WTC11 (cell line): ENCODE data around the gene DAAM2. TPM values are rescaled to one million over a fixed set of nuclear protein-coding genes. Genes with fewer than 3 reads are reported as not detected.

Experiments
- ATAC-seq: fragments of 200-7000 bp; cut with Tn5 transposase; 2 replicates; pipeline ENCODE4 v1.10.0; 2021; ENCODE audit warnings: mild to moderate bottlenecking, moderate library complexity
- CTCF ChIA-PET: fragments of 300-600 bp; sonication (Branson Sonifier 250); formaldehyde crosslinking; loops from one replicate; lab custom pipeline; 2021; ENCODE audit warnings: antibody characterized with exemption; lab: Charles Lee
- POLR2A ChIA-PET: fragments of 350-600 bp; sonication (Branson Sonifier 250); formaldehyde crosslinking; loops from one replicate; lab custom pipeline; 2021; ENCODE audit warnings: antibody characterized with exemption; lab: Charles Lee
- DNase-seq: peaks from one replicate; pipeline ENCODE4 v3.0.0; 2021; ENCODE audit warnings: low spot score
- H3K27ac Mint-ChIP-seq: 2 replicates; pipeline ENCODE4 v1.8.0; 2021; ENCODE audit warnings: mixed read lengths
- H3K27me3 Mint-ChIP-seq: 2 replicates; pipeline ENCODE4 v1.8.0; 2021; ENCODE audit warnings: low read depth, mild to moderate bottlenecking, moderate library complexity, mixed read lengths
- H3K36me3 Mint-ChIP-seq: 2 replicates; pipeline ENCODE4 v1.8.0; 2021; ENCODE audit warnings: mixed read lengths
- H3K4me1 Mint-ChIP-seq: 2 replicates; pipeline ENCODE4 v1.8.0; 2022; ENCODE audit warnings: mixed read lengths
- H3K4me3 Mint-ChIP-seq: 2 replicates; pipeline ENCODE4 v1.8.0; 2021; ENCODE audit warnings: mild to moderate bottlenecking, moderate library complexity, mixed read lengths
- H3K9me3 Mint-ChIP-seq: 2 replicates; pipeline ENCODE4 v1.8.0; 2021; ENCODE audit warnings: mixed read lengths
- CBFB ChIP-seq: sonication (generic); formaldehyde crosslinking; IDR thresholded peaks from 2 replicates; pipeline ENCODE4 v1.8.1; 2022; ENCODE audit warnings: mild to moderate bottlenecking, low read depth, missing genetic modification reagents
- CREB1 ChIP-seq: sonication (generic); formaldehyde crosslinking; IDR thresholded peaks from 2 replicates; pipeline ENCODE4 v1.8.0; 2023; ENCODE audit warnings: mild to moderate bottlenecking, missing genetic modification reagents
- NFE2L1 ChIP-seq: sonication (generic); formaldehyde crosslinking; IDR thresholded peaks from 2 replicates; pipeline ENCODE4 v1.8.1; 2023; ENCODE audit warnings: missing genetic modification reagents
- NR2C2 ChIP-seq: sonication (generic); formaldehyde crosslinking; IDR thresholded peaks from 2 replicates; pipeline ENCODE4 v1.8.0; 2022; ENCODE audit warnings: mild to moderate bottlenecking, missing genetic modification reagents
- OVOL2 ChIP-seq: fragments of 250-450 bp; sonication (Bioruptor Pico); IDR thresholded peaks from 2 replicates; pipeline ENCODE4 v1.9.0; 2021; ENCODE audit warnings: mild to moderate bottlenecking, borderline replicate concordance
- RORB ChIP-seq: fragments of 250-450 bp; sonication (Bioruptor Pico); IDR thresholded peaks from 2 replicates; pipeline ENCODE4 v1.9.0; 2021; ENCODE audit warnings: mild to moderate bottlenecking
- SMAD4 ChIP-seq: sonication (generic); formaldehyde crosslinking; IDR thresholded peaks from 2 replicates; pipeline ENCODE4 v1.8.0; 2022; ENCODE audit warnings: mild to moderate bottlenecking, missing genetic modification reagents
- ZNF263 ChIP-seq: sonication (generic); formaldehyde crosslinking; IDR thresholded peaks from 2 replicates; pipeline ENCODE4 v1.8.1; 2022; ENCODE audit warnings: low read depth, mild to moderate bottlenecking, moderate library complexity, missing genetic modification reagents
- ZNF396 ChIP-seq: fragments of 250-450 bp; sonication (Bioruptor Pico); IDR thresholded peaks from 2 replicates; pipeline ENCODE4 v1.8.0; 2021; ENCODE audit warnings: mild to moderate bottlenecking, moderate library complexity, borderline replicate concordance
- ZNF423 ChIP-seq: fragments of 250-450 bp; sonication (Bioruptor Pico); IDR thresholded peaks from 2 replicates; pipeline ENCODE4 v2.1.2; 2022; ENCODE audit warnings: mild to moderate bottlenecking, moderate library complexity
- total RNA-seq: library from RNA; stranded (reverse); gene quantifications from 3 replicates; pipeline ENCODE4 v1.2.3, GENCODE V29; 2021
- TF ChIP-seq, protein P1 (sequence below): sonication (generic); formaldehyde crosslinking; IDR thresholded peaks from 2 replicates; pipeline ENCODE4 v1.8.0; 2022; ENCODE audit warnings: mild to moderate bottlenecking, missing genetic modification reagents
- TF ChIP-seq, protein P2 (sequence below): sonication (generic); formaldehyde crosslinking; IDR thresholded peaks from 2 replicates; pipeline ENCODE4 v1.8.1; 2023; ENCODE audit warnings: mild to moderate bottlenecking, missing genetic modification reagents, borderline replicate concordance
- TF ChIP-seq, protein P3 (sequence below): sonication (generic); formaldehyde crosslinking; conservative IDR thresholded peaks from 2 replicates; pipeline ENCODE4 v1.8.1; 2023; ENCODE audit warnings: mild to moderate bottlenecking, low read depth, missing genetic modification reagents, moderate library complexity
- TF ChIP-seq, protein P4 (sequence below): fragments of 250-450 bp; sonication (Bioruptor Pico); IDR thresholded peaks from 2 replicates; pipeline ENCODE4 v1.9.0; 2021; ENCODE audit warnings: mild to moderate bottlenecking

The DAAM2 gene
- total RNA-seq, 1 experiment from 2014 or later = 2.0 TPM

DNA sequence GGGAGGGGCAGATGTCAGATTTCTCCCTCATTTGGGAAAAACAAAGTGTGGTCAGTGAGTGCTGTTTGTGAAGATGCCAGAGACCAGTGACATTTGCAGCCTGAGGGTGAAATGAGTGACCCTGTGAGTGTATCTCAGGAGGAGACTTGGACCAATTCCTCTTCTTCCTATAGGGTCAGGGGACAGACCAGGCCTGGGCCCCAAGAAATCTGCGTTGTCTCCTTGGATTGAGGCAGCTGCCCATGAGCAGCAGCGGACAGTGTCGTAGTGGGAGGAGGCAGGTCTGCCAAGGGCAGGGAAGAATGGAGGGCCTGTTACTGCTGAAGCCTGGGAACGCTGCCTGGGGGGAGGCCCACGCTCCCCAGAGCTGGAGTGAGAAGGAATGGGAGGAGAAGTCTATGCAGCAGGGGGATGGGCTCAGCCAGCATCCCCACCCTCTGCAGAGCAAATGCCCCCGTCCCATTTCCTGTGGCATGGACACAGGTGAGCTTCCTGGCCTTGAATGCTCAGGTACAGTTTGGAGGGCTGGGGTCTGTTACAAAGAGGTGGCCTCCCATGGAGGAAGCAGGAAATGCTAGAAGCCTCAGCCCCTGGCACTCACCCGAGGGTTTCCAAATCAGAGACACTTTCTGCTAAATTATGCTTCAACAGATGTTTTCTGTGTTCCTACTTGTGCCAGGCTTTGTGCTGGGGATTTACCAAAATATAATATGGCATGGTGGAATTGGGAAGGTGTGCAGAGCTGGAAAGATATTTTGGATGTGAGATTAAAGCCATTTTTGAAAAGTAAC lies 29.8 kb downstream of the DAAM2 start:
- Mint-ChIP-seq H3K36me3 (no peaks in the 10 kb centered on the region), H3K4me3 (no peak overlapping the region), H3K9me3 (no peaks in the 10 kb centered on the region), H3K4me1 (peaks cover 41% of the 10 kb centered on the region), H3K27ac (peak overlapping the region; percentile 31; the same call in 1 of the 2 replicates), H3K27me3 (peaks cover 16% of the 10 kb centered on the region)
- ChIA-PET POLR2A (interaction anchor here (0.6 kb wide), 1 partner anchor 61 kb away, joined by 3 read pairs; no protein-coding TSS in a partner anchor), CTCF (interaction anchor here (0.8 to 1.0 kb wide), 3 partner anchors 30 to 460 kb away, joined by 3 to 4 read pairs (median 3); no protein-coding TSS in a partner anchor)
- DNase-seq (no peak), ATAC-seq (peak; percentile 62)
- TF ChIP-seq, protein P1, sequence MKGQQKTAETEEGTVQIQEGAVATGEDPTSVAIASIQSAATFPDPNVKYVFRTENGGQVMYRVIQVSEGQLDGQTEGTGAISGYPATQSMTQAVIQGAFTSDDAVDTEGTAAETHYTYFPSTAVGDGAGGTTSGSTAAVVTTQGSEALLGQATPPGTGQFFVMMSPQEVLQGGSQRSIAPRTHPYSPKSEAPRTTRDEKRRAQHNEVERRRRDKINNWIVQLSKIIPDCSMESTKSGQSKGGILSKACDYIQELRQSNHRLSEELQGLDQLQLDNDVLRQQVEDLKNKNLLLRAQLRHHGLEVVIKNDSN (CRISPR knock-in tag) = no peak
- TF ChIP-seq ZNF263 (CRISPR knock-in tag) (no peak), RORB (CRISPR knock-in tag) (no peak), ZNF423 (no peak), OVOL2 (no peak), SMAD4 (CRISPR knock-in tag) (no peak)
- TF ChIP-seq, protein P2, sequence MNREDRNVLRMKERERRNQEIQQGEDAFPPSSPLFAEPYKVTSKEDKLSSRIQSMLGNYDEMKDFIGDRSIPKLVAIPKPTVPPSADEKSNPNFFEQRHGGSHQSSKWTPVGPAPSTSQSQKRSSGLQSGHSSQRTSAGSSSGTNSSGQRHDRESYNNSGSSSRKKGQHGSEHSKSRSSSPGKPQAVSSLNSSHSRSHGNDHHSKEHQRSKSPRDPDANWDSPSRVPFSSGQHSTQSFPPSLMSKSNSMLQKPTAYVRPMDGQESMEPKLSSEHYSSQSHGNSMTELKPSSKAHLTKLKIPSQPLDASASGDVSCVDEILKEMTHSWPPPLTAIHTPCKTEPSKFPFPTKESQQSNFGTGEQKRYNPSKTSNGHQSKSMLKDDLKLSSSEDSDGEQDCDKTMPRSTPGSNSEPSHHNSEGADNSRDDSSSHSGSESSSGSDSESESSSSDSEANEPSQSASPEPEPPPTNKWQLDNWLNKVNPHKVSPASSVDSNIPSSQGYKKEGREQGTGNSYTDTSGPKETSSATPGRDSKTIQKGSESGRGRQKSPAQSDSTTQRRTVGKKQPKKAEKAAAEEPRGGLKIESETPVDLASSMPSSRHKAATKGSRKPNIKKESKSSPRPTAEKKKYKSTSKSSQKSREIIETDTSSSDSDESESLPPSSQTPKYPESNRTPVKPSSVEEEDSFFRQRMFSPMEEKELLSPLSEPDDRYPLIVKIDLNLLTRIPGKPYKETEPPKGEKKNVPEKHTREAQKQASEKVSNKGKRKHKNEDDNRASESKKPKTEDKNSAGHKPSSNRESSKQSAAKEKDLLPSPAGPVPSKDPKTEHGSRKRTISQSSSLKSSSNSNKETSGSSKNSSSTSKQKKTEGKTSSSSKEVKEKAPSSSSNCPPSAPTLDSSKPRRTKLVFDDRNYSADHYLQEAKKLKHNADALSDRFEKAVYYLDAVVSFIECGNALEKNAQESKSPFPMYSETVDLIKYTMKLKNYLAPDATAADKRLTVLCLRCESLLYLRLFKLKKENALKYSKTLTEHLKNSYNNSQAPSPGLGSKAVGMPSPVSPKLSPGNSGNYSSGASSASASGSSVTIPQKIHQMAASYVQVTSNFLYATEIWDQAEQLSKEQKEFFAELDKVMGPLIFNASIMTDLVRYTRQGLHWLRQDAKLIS (CRISPR knock-in tag) = no peak
- TF ChIP-seq, protein P3, sequence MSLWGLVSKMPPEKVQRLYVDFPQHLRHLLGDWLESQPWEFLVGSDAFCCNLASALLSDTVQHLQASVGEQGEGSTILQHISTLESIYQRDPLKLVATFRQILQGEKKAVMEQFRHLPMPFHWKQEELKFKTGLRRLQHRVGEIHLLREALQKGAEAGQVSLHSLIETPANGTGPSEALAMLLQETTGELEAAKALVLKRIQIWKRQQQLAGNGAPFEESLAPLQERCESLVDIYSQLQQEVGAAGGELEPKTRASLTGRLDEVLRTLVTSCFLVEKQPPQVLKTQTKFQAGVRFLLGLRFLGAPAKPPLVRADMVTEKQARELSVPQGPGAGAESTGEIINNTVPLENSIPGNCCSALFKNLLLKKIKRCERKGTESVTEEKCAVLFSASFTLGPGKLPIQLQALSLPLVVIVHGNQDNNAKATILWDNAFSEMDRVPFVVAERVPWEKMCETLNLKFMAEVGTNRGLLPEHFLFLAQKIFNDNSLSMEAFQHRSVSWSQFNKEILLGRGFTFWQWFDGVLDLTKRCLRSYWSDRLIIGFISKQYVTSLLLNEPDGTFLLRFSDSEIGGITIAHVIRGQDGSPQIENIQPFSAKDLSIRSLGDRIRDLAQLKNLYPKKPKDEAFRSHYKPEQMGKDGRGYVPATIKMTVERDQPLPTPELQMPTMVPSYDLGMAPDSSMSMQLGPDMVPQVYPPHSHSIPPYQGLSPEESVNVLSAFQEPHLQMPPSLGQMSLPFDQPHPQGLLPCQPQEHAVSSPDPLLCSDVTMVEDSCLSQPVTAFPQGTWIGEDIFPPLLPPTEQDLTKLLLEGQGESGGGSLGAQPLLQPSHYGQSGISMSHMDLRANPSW (CRISPR knock-in tag) = no peak

DNA sequence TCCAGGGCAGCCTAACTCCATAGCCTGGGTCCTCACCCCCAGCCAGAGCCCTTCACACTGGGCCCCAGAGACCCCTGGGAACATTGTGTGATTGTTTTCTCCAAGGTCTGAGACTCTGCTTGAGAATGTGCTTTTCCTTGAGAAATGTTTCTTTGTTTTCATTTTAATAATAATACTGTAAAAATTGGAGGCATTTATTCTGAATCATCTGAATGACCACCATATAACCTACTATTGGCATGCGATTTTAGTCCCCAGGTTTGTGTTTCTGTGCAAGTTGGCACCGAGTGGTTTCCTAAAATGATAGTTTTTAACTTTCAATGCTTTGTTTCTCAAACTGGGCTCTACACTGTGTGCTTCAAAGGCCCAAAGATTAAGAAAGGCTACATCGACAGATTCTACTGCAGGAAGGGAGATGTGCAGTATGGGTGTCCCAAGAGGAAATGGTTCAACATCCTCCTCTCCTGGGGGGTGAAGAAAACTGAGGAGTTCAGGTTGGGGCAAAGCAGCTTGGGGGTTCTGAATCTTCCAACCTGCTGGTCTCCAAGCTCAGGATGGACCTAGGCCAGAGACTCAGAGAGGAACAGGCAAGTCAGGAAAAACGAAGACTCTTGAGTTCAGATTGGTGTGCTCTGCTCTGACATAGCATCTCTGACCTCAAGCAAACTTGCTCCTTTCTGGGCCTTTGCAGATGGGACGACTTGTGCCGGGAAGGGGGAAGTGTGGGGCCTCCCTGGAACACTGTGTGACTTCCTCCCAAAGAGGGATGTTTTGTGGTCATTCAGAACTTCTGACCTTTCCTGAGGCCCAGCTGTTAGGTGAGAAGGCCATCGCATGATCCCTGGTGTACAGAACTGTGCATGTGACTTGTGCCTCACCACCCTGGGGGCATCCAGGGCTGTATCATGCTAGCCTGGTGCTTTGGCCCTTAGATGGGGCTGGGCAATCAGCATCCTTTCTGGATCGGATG lies 31.0 kb downstream of the DAAM2 start:
- H3K27me3 Mint-ChIP-seq = peaks cover 19% of the 10 kb centered on the region
- ATAC-seq = no peak
- H3K4me3 Mint-ChIP-seq = no peak overlapping the region
- H3K27ac Mint-ChIP-seq = no peak overlapping the region
- peaks cover 41% of the 10 kb centered on the region for H3K4me1 Mint-ChIP-seq
- H3K36me3 Mint-ChIP-seq = no peaks in the 10 kb centered on the region
- POLR2A ChIA-PET = no interaction called here
- TF ChIP-seq NR2C2 (CRISPR knock-in tag) = no peak
- TF ChIP-seq SMAD4 (CRISPR knock-in tag) = no peak
- TF ChIP-seq, protein P3 (CRISPR knock-in tag) = no peak
- no peak for TF ChIP-seq CREB1
- no peak for TF ChIP-seq CBFB (CRISPR knock-in tag)
- no peak for TF ChIP-seq ZNF396 (CRISPR knock-in tag)
- no peak for TF ChIP-seq NFE2L1 (CRISPR knock-in tag)
- TF ChIP-seq, protein P4, sequence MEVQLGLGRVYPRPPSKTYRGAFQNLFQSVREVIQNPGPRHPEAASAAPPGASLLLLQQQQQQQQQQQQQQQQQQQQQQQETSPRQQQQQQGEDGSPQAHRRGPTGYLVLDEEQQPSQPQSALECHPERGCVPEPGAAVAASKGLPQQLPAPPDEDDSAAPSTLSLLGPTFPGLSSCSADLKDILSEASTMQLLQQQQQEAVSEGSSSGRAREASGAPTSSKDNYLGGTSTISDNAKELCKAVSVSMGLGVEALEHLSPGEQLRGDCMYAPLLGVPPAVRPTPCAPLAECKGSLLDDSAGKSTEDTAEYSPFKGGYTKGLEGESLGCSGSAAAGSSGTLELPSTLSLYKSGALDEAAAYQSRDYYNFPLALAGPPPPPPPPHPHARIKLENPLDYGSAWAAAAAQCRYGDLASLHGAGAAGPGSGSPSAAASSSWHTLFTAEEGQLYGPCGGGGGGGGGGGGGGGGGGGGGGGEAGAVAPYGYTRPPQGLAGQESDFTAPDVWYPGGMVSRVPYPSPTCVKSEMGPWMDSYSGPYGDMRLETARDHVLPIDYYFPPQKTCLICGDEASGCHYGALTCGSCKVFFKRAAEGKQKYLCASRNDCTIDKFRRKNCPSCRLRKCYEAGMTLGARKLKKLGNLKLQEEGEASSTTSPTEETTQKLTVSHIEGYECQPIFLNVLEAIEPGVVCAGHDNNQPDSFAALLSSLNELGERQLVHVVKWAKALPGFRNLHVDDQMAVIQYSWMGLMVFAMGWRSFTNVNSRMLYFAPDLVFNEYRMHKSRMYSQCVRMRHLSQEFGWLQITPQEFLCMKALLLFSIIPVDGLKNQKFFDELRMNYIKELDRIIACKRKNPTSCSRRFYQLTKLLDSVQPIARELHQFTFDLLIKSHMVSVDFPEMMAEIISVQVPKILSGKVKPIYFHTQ (CRISPR knock-in tag) = no peak
- no peak for TF ChIP-seq OVOL2
- H3K9me3 Mint-ChIP-seq = no peaks in the 10 kb centered on the region
- no peak for DNase-seq
- CTCF ChIA-PET = no interaction called here
